Islet of Langerhans (tissue), 1 donor: ENCODE measurements around the gene HSPA12A.

Experiments used
- FAIRE-seq: peaks from one replicate; lab custom pipeline; 2011; peaks lifted over from hg19 to GRCh38; lab: Jason Lieb, UNC

The HSPA12A gene

DNA sequence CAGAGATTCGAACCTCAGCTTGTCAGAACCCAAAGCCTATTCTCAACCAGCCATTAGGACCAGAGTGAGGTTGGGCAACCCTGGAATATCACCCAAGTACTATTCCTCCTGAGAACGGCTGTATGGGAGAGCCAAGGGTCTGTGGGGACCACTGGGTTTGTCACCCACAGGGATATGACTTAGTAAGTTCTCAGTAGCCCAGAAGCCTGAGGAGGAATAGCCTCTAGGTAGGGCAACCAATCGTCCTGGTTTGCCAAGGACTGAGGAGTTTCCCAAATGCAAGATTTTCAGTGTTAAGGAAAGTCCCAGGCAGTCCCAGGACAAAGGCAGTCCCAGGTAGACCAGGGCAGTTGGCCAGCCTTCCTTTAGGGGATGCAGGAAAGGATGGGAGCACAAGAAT is 74.9 kb downstream of the HSPA12A start:
- no peak for FAIRE-seq

DNA sequence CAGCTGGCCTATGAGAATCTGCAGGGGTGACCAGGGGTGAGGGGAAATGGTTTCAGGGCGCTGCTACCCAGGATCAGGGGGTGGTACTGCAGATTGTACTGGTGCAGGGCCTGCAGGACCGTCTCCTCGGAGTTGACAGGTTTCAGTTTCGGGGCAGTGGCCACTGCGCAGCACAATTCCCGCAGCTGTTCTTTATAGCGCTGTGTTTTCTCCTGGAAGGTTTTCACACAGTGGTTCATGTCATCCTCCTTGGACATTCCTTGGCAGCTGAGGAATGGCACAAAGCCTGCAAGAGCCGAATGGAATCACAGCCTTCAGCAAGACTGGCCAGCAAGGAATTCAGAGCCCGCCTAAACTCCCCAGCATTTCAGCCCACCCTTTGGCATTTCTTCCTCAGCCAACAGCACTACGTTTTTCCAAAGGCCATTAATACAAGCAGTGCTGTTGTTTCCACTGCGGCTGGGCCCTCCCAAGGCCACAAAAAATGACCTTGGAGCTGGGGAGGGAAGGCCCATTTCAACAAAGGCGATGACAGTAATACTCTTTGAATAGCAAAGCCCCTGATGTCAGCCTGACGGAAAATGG is 76.7 kb downstream of the HSPA12A start:
- no peak for FAIRE-seq

DNA sequence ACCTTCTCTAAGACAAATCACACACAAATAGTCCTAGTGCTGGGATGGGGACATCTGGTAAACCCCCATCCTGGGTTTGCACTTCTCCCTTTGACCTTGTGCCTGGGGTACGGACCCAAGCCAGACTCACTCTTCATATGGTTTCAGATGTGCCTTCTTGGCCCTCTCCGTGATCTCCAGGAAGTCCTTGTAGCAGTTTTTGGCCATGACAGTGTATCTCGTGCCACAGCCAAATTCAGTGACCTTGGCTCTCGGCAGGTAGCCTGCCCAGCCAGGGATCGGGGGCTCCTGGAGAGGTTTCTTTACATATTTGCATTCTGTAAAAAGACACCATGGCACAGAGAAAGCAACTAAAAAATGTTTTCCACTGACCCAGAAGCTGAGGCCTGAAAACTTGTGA is 77.7 kb downstream of the HSPA12A start:
- FAIRE-seq: no peak

DNA sequence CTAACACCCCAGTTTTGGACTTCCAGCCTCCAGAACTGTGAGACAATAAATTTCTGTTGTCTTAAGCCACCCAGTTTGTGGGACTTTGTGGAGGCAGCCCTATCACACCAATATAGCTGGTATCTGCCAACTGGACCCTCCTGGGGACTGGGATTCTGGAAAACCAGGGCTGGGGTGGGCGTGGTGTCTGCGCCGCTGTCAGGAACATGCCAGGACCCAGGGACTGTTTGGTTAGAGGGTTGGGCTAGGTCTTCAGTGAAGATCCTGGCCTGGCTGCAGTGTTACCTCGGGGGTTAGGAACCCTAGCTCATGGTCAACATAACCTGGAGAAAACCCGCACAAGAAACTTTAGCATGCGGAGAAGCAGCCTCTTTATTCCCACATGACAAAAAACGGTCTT is 79.0 kb downstream of the HSPA12A start:
- FAIRE-seq: no peak

DNA sequence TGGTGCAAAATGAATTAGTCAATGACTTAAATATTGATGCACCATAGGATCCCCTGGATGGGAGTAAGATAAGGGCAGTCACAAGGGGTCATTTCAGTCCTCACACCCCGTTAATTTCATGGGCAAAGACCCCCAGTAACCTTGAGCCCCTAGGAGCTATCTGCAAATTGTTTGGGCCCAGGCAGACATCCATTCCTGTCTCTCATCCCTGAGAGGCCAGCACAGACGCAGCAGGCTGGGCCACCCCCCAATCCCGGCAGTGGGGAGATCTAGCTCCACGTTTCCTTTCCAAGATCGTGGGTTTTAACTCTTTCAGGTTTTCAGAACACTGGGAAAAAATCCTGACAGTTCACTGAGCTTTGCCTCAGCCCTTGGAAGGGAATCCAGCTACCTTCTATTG is 81.5 kb downstream of the HSPA12A start:
- FAIRE-seq: no peak

DNA sequence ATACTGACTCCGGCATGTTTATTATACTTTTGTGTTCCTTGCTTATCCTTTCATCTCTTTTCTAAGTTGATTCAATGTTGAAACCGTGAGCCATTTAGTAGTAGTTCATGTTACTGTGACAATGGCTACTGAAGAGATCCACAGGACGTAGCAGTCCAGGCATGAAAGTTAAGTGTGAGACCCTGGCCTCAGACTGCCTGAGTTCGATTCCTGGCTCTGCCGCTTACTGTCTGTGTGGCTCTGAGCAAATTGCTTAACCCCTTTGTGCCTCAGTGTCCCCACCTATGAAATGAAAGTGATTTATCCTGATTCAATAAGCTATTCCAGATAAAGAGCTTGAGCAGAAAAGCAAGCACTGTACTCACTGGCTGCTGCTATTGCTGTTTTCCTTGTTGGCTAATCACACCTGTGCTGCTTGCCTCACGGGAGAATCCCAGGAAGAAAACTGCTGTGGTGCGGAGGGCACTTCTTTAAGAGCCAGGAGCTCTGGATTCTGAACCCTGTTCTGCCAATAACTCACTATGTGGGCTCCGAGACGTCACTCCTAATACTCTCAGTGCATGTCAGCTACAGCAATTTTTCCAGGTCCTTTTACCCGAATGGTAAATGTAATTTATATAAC is 83.2 kb downstream of the HSPA12A start:
- no peak for FAIRE-seq

DNA sequence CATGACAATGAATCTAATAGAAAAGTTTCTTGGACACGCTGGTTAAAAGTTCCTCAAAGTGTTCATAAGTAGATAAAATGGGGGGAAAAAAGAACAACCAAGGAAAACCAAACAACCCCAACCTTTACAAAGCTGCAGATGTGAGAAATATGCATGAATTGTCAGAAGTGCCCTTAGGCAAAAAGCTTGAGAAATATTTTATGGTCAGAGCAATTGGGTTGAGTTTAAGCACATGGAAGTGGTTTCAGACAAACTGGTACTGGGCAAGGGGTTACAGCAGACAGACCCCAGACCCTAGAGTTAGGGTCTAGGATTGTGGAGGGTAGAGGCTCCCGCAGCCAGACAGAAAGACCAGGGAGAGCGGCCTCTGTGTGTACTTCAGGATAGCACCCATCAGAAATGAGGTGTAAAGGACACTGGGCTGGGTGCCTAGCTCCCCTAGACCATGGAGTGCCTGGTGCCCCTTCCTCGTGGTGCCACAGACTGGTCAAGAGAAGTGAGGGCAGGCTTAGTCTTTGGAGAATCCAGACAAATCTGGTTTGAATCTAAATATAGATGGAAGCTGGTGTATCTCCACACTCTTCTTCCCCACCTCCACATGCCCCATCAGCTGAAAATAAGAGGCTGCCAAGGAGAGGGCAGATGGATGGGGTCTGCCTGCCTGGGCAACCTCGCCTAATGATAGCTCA is 84.4 kb downstream of the HSPA12A start:
- no peak for FAIRE-seq

DNA sequence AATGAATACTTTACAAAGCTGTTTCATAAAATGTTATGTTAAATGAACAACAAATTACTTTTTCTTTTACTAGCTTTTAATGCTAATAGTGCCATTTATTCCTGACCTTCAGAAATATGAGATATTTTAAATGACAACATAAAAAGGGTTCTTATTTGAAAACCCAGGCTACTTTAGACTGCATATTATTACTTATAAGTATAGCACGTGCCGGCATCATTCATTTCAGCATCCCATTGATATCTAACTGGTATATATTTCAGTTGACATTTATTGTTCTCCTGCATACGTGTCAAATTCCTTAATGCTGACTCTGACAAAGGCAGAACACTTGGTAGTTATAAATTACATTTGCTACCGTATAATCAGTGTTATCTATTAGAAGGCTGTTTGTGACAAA is 86.3 kb downstream of the HSPA12A start:
- FAIRE-seq: no peak

DNA sequence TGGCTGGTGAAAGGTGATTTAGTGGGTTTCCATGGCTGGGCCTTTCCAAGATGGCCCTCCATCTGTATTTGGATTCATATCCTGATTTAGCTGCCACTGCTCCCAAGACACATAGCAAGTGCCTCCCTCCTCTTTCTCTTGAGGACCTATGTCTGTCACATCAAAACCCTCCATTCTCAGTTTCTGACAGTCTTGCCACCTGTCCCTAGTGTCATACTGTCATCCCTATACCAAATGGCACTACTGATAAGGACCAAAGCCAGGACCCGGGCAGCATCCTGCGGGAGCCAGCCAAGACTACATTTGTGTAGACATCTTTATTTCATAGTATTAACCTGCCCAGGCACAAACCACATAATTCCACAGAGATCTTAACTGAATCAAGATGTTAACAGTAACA is 86.8 kb downstream of the HSPA12A start:
- no peak for FAIRE-seq

DNA sequence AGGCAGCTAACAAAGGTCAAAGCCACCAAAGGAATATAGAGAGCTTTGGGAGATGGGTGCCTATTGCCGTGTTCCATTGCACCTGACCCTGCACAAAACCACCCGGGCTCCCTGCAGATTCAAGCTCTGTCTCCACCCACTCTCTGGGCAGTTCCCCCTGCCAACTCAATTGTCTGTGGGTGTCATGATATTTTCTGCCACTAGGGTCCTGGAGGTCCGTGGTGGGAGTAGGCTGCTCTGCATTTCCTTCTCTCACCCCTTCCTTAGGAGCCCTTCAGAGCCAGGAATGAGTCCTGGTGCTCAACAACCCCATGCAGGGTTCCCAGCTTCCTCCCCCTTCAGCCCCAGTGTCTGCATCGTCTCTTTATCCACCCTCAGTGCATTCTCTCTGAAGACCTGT is 87.5 kb downstream of the HSPA12A start:
- FAIRE-seq: no peak

DNA sequence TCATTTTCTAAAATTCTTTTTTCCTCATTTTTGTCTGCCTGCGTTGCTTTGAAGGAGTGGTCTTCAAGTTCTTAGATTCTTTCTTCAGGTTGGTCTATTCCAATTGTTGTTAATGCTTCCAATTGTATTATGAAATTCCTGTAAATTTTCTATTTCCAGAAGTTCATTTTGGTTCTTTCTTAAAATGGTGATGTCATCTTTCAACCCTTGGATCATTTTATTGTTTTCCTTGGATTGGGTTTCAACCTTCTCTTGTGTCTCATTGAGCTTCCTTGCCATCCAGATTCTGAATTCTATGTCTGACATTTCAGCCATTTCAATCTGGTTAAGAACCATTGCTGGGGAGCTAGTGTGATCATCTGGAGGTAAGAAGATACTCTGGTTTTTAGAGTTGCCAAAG is 88.5 kb downstream of the HSPA12A start:
- no peak for FAIRE-seq

DNA sequence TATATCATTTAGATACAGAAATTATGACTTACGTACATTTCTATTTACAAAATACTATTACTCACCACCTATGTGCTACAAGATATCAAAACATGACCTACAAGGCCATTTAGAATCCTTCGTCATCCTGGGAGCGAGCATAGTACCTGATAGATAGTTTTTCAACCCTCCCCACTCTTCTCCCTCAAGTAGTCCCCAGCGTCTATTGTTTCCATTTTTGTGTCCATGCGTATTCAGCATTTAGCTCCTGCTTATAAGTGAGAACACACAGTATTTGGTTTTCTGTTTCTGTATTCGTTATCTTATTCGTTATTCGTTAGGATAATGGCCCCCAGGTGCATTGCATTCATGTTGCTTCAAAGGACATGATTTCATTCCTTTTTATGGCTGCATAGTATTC is 93.5 kb downstream of the HSPA12A start:
- FAIRE-seq: no peak

DNA sequence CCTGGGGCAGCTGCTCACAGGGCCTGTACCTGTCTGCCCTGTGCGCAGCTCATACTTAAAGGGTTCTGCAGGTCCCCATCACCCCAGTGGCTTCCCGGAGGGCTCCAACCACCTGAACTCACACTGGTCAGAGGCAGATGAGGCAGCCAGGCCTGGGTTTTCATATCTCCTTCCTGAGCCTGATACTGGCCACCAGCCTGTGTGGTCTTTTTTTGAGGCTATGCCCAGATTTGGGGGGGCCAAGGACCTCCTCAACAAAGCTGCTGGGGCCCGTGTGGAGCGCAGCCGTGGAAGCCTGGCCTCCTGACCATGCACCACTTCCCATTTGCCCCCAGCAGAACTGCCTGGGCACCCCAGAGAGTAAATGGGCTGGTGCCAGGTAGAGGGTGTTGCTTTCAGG is 95.9 kb downstream of the HSPA12A start:
- no peak for FAIRE-seq

DNA sequence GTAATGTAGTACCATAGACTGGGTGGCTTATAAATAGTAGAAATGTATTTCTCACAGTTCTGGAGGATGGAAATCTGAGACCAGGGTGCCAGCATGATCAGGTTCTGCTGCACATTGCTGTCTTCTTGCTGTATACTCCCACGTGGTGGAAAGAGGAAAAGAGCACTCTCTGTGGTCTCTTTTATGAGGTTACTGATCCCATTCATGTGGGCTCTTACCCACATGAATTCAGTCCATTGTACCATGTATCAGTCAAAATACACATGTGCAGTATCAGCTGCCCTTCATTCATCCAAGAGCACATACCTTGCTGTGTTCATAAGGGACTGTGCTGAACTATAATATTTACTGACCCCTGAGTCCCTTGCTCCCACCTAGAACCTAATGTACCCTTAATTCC is 104.5 kb downstream of the HSPA12A start:
- FAIRE-seq: no peak

DNA sequence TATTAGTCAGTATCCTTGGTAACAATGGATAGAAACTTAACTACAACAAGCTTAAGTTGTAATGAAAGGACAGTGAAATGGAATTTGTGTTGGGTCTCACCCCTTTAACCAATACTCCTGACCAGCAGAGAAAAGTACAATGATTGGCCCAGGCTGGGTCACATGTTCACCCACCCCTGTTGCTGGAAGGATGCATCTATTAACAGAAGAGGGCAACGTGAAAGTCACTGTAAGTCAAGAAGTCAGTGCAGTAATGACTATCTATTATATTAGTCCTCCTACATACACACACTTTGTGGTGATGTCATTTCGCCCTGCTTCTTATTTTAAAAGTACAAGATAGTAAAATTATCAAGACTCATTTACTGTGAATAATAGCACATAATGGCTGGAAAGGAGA is 105.4 kb downstream of the HSPA12A start:
- no peak for FAIRE-seq

DNA sequence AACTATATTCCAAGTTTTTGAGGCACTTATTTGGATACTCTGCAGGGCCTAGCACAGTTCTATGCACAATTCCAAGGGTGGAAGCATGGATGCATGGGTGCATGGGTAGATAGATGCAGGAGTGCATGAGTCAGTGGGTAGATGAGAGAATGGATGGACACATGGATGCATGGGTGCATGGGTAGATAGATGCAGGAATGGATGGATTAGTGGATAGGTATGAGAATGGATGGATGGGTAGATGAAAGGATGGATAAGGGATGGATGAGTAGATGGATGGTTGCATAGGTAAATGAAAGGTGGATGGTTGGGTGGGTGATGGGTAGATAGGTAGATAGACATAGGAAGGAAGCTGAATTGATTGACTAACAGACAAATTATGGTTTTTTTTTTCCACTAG is 106.0 kb downstream of the HSPA12A start:
- FAIRE-seq: no peak

DNA sequence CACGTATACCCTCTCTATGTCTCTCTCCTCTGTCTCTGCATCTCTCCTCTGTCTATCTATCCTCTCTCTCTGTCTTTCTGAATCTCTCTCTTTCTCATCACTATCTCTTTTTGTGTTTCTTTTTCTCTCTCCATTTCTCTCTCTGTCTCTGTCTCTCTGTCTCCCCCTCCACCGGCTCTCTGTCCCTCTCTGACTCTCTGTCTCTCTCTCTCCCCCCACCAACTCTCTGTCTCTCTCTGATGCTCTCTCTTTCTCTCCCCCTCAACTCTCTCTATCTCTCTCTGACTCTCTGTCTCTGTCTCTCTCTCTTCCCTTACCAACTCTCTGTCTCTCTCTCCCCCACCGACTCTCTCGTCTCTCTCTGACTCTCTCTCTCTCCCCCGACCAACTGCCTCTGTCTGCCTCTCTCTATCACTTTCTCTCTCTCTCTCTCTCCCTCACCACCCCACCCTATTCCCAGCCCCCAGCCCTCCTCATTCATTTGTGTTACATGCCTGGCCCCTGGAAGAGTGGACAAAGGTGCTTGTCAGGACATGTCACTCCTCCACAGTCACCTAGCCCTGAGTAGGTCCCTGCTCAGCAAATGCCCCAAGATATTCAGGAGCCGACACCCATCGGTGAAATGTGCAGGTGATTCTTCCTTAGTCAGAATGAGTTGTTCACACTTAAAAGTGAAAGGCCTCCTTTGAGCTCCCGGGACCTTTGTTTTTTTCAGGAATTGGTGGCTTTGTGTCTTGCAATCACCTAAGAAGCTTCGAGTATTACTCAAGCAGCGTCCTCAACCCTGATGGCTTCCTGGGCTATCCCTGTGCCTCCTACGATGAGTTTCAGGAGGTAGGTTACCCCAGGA is 108.0 kb downstream of the HSPA12A start:
- no peak for FAIRE-seq

DNA sequence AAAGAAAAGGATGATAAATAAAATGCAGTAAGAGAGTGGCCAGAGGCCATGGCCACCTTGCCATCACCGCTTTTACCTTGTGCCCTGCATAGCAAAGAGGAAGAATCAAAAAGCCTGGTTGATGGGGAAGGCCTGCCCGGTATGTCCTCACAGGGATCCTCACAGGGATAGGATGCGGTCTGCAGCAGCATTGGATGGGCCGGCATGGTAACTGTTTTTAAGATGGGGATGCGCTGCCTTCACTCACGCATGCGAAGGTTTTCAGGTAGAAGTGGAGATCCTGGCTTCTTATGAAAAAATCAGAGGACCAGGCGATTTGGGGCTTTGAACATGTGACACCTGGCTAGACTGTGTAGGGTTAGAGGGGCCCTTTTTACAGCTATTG is 109.2 kb downstream of the HSPA12A start:
- no peak for FAIRE-seq

DNA sequence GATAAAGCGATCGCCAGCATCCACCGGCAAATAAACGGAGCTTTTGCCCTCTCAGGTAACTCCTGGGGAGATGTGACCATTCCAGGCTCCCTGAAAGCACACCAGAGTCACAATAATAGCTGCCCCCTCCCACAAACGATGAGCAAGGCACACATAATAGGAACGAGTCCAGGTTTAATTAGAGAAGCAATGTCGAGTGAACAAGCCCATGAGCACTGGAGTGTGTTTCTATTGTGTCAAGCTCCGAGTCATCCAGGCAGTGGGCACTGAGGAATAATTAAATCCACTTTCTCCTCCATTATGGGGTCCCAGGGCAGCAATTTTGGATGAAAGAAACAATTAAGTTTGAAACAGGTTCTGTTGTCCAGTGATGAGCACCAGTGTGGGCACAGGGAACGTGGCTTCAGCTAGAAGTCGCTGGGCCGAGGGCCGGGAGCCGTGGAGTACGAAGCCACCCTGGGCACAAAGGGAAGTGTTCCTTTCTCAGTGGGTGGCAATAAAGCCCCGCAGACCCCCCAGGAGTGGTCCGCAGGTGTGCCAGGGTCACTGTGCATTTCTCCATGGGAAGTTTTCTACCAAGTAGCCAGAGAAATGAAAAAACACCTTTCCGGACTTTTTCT is 109.7 kb downstream of the HSPA12A start:
- no peak for FAIRE-seq

DNA sequence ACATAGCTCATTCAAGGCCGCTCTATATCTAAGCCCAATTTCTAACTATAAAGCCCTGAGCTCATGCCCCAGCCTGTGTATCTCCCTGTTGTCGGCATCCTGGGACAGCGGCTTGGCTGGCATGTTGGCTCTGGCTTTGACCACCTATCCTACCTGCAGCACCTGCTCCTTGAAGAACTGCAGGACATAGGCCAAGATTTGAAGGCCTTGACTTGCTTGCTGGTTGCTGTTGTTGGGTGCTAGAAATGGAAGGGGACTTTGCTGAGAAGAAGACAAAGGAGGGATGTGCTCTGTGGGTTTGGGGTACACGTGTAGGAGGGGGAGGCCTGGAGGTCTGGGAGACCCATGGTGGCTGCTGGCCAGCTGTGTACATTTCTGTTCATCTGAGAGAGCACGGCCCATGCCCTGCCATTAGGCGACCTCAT is 110.5 kb downstream of the HSPA12A start:
- FAIRE-seq: no peak

DNA sequence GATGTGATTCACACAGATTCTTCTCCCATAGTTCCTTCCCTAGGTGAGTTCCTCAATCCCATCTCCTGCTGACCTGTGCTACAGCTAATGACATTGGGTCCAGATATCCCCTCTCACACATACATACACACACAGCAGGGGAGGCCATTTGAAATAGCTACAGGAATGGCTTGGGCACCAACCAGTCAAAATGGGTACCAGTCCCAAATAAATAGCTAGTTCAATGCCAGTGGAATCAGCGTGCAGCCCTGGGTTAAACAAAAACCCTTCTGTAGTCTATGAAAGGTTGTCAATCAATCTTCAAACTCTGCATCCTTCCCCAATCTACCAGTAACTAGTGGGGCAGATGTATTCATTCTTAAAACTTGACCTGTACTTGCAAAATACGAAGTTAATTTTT is 112.3 kb downstream of the HSPA12A start:
- no peak for FAIRE-seq

DNA sequence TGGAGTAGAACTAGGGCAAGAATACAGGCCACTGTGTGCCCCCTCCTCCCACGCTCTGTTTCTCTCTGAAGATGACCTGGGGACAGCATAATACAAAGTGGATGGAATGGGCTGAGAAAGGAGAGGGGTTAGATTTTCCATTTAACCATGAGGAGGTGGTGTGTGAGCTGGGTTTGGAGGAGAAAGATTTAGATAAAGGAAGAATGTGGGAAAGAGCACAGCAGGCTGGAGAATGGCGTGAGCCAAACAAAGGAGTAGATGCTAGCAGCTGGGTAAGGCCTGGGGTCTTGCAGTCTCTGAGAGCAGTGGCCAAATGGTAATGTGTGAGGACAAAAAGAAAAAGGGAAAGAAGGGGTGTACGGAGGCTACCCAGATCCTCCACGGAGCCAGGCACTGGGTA is 113.0 kb downstream of the HSPA12A start:
- FAIRE-seq: no peak
